ELF-1 (cell line): ENCODE measurements around the gene HPCAL1.
A peak's percentile ranks its signal among the peaks of the same experiment; 100 is the strongest.

ENCODE experiments used
- DNase-seq: peaks from one replicate; pipeline ENCODE4 v3.0.0-alpha.2; 2016; ENCODE audit warnings: low read depth, low spot score

The HPCAL1 gene

DNA sequence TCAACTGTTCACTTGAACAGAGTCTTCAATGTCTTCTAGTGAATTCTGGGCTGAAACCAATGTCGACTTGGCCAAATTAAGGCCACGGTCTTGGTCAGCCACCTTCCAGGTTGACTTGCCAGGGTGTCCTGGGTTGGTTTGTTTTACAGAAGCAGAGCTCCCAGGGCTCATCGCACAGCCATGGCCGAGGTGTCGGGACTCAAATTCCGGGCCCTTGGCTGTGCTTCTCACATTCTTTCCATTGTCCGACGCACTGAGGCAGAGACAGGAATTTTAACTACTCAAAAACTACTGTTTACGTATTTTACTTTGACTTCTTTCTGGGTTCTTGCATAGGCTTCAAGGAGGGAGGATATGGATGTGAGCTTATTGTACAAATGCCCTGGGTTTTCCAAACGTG lies 51.7 kb downstream of the HPCAL1 start:
- DNase-seq: peak; percentile 62

DNA sequence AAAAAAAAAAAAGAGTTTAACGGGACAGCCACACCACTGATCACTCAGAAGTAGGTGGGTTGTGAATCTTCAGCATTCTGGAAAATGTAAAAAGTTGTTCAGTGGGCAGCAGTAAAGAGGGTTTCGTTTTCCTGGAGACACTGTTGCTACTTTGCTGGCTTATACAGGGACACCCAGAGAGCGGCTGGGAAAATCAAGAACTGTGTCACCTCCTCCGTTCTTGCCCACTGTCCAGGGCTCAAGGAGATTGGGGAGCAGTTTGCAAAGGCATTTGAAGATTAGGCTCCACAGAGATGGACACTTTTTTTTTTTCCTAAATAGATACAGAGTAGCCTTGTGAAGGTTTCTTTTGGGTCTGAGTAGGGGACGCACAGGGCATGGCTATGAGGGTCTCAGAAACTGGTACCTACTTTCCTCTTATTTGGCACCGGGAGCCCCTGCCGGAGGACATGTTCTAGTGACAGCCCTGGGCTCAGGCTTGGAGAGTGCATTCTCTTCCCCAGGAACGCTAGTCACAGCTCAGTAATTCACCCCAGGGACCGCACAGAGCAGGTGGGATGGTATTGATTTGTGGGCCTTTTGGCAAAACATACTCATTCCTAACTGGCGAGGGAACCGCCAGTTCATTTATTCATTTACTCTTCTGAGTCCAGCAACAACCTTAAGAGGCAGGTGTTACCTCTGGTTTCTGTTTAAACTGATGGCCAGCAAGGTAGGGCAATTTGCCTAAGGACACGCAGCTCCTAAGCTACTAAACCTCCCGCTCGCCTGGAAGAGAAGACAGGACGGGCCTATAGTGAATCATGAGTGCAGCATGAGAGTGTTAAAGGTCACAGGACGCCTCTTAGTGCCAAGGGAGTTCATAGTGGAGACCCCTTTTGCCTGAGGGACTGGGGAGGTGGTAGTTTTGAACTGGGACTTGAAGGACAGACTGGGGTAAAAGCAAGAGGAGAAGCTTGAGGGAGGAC lies 53.1 kb downstream of the HPCAL1 start:
- no peak for DNase-seq

DNA sequence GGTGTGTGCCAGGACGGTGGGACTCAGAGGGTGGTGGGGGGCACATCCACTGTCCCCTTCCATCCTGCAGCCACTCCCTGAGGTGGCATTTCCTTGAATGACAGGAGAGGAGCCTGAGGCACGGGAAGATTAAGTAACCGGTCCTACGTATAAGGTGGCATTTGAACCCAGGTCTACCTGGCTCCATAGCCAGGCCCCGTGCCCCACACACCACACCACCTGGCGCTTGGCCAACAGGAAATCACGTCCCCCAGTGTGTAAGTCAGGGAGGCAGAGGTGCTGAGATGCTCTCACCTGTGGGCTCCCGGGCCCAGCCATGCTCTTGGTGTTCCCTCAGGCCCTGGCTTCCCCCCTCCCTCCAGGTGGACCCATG lies 53.7 kb downstream of the HPCAL1 start:
- DNase-seq: no peak

DNA sequence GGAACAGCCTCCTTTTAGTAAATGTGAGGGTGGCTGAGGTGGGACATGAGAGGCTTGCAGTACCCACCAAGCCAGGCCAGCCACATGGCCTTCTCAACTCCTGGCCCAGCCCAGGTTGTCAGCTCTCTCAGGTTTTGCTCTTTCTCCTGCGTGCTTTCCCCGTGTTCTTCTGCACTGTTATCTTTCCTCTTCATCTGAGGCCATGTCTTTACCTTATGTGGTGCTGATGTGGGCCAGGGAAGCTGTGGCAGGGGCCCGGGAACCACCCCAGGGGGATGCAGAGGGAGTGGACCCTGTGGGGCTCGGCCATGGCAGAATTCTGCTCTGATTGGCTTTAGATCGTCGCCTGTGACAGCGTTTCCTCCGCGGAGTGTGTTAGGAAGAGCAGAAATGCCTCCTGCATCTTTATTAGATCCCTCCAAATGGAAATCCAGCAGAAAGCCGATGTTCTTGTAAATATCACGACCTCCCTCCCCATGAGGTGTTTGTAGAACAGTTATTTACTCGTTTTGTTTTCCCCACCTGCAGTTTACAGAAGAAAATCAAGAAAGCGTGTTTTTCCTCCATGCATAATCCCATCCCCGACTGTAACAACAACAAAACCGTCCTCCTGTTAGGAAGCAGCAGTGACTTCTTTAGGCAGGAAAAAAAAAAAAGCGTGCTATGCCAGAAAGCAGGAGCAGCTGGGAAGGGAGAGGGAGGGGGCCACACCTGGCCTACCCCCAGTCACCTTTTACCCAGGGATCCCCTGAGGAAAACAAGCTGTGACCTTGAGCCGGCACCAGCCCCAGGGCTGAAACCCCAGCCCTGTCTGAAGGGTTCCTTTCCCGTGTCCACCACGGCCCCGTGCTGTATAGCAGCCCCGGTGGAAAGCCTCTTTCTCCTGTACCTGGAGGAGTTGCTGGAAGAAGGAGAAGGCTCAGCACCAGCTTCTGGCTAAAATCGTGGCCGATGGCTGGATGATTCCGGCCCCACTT lies 54.8 kb downstream of the HPCAL1 start:
- no peak for DNase-seq

DNA sequence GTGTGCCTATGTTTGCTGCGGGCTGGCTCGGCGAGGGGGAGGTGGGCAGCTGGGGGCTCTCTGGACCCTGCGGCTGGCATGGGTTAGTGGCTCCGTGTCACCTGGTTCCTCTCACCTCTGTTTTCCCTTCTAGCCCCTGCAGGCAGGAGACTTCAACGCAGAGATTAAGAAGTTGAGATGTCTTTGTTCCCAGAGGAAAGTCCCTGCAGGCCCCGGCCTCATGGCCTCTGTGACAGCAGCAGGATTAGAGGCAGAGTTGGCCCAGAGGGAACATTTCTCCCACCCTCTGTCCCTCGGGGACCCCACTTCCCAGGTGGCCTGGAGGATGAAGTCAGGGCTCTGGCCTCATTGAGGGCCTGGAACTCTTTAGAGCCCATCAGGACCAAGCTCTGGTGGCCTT lies 56.5 kb downstream of the HPCAL1 start:
- DNase-seq: peak; percentile 25

DNA sequence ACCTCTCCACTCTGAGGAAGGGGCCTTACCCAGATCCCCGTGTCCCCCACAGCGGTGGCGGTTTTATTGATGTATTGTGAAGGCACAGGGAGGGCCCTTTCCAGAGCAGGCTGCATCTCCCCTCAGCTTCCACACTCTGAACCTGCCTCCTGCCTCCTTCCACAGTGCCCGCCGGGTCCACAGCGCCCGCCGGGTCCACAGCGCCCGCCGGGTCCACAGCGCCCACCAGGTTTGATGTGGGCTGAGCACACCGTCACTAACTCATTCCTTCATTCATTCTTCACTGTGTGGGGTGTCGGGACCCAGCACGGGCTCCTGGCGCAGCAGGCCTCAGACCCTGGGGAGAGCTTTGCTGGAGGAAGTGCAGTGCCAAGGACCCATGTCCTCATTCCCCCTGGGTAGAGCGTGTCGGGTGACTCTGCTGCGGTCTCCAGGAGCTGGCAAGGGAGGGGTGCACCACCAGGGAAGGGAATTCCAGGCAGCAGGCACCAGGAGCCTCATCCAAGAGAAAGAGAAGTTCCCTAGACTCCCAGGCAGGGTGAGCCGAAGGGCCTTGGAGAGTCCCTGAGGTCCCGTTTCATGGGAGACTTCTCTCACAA lies 57.1 kb downstream of the HPCAL1 start:
- no peak for DNase-seq

DNA sequence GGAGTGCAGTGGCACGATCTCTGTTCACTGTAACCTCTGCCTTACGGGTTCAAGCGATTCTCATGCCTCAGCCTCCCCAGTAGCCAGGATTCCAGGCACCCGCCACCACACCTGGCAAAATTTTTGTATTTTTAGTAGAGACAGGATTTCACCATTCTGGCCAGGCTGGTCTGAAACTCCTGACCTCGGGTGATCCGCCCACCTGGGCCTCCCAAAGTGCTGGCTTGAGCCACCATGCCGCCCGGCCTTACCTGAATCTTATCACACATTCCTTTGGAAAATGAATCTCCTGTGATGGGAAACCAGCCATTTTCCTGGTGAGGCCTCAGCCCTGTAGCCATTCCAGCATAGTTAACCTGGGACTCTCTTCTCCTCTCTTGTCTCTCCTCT lies 57.8 kb downstream of the HPCAL1 start:
- DNase-seq: no peak

DNA sequence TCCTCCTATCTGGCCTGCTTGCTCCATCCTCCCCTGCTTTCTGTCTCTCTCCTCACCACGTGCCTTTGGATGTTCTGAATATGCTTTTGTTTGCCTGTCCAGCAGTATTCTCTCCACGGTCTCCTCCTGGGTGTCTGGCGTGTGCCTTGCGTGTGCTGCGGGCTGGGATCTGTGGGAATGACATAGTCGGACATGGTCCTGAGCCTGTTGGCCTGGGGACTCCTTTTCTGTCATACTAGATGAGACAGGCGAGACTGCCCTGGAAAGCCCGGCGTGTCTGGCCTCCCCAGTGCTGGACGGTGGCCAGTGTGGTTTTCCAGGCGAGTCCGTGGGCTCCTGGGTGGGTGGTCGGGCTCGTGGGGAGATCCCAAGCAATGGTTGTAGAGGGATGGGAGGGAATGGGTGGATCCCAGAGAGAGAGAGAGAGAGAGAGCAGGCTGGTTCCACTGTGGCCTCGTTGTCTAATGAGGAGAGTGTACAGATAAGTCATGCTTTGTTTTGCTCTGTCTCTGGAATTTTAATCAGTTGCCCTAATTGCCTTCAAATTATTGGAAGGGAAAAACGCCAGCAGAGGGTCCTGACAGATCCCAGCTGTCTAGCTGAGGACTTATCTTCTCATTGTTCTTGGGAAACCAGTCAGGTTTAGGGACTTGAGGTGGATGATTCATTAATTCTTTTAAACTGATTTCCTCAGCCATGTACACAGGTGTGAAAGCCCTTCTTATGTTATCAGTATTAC lies 58.3 kb downstream of the HPCAL1 start:
- no peak for DNase-seq

DNA sequence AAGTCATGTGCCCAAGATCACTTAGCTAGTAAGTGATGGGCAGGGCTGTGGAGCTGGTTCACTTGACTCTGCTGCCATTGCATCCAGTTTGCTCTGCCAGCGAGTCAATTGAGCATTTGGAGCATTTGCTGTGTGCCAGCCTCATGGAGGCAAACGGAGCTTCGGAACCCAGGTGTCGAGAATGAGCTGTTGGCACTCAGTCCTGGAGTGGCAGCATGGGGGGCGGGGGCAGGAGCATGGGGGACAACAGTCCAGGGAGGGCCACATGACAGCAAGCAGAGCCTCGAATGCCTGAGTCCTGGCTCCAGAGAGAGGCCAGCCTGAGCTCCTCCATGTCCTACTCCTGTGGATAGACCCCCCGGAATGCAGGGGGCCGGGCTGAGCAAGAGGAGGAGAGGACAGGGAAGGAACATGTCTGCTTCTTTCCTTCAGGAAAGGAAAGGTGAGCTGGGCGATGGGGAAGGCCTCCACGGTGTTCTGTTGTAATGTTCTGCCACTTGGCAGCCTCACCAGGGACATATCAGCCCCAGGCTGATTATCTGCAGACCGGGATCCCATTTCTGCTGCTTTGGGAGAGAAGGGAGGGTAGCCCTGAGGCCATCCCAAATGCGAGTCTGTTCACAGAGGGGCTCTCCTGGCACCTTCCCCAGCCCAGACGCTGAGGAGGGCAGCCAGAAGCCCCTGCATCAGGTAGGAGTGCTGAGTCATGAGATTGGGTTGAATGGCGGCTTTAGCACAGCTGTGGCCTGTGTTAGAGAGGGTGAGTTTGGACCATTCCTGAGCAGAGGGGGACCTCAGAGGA lies 59.6 kb downstream of the HPCAL1 start:
- peak; percentile 63 for DNase-seq

DNA sequence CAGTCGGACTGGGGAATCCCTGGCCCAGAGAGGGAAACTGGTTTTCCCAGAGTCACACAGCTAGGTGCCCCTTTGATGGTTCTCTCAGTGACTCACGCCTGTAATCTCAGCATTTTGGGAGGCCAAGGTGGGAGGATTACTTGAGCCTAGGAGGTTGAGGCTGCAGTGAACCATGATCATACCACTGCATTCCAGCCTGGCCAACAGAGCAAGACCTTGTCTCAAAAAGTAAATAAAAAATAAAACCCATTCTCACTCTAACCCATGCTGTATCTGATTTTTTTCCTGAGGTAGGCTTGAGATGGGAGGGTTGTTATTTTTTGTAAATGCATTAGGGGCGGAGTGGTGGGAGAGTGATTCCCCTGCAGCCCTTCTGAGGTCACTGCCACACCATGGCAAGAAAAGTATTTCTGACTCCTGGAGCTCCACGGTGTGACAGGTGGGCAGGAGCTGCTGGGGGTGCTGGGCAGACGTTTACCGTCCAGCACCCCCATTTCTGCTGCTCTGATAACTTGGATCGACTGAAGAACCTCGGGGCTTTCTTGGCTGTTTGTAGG lies 60.3 kb downstream of the HPCAL1 start:
- no peak for DNase-seq

DNA sequence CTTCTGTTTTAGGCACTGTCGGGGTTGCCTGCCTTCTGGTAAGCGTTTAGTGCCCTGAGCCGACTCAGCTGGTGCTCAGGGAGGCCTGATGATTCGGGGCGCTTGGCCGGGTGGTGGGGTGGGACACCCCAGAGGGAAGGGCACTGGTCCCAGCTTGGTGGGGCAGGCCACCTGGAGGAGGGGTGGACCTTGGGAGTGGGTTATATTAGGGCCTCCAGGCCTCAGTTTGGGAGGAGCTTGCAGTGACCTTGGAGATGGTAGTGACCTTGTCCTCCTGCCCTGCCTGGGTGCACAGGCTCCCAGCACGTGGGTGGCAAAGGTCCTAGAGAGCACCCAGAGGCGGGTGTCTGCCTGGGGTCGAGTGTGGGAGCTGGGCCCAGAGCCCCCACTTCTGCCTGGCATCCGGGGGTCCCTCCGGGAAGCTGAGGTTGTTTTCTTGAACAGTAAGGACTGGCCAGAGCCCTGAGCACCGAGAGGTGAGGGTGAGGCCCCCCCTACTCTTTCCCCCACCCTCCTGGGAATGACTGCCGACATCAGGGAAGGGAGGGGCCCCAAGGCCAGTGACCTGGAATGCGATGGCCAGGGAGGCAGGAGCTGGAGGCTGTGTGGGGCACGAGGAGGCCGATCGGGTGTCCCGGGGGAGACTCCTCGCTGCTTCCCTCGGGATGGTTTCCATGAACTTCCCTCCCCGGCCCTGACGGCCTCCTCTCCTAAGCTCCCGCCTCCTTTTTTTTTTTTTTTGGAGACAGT lies 61.3 kb downstream of the HPCAL1 start:
- DNase-seq: no peak

DNA sequence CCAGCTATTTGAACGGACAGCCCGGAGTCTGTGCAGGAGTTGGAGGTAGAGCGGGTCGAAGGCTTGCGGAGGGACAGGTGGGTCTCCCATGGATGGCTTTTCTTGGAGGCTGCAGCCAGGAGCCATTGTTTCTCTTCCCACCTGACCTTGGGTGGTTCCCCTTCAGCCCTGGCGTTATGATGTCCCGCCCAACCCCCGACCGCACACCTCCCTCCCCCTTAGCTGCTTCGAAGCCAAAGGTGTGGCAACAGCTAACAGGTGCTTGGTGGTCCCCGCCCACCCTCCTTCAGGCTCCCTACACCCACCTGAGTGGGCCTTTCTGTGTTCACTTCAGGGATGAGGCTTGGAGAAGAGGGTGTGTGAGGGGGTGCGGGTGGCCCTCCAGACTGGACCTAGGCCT lies 62.7 kb downstream of the HPCAL1 start:
- DNase-seq: no peak

DNA sequence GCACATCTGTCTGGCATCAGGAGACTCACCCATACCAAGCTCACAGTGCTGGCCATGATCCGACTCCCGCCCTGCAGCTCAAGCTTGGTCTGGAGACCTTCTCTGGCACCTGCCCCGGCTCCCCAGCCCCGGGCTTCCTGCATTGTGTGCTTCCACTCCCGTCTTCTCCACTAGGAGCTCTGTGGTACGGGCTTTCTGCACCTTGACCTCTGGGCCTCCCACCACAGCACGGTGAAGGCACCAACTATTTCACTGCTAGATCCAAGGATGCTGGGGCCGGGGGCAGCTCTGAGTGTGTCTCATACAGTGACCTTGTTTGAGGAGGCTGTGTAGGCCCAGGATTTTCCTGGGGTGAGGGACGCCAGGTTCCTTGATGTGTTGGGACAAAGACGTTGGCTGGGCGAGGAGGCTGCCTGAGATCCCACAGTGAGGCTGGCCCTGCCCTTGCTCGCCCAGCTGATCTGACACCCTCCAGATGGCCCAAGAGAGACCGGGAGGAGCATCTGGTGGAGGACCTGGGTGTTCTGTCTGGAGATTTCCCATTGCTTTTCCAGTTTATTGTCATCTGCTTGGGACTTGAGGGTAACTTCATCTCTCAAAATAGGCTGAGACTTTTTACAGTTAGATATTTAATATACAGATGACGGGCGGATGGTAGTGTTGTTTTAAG lies 64.0 kb downstream of the HPCAL1 start:
- DNase-seq: no peak

DNA sequence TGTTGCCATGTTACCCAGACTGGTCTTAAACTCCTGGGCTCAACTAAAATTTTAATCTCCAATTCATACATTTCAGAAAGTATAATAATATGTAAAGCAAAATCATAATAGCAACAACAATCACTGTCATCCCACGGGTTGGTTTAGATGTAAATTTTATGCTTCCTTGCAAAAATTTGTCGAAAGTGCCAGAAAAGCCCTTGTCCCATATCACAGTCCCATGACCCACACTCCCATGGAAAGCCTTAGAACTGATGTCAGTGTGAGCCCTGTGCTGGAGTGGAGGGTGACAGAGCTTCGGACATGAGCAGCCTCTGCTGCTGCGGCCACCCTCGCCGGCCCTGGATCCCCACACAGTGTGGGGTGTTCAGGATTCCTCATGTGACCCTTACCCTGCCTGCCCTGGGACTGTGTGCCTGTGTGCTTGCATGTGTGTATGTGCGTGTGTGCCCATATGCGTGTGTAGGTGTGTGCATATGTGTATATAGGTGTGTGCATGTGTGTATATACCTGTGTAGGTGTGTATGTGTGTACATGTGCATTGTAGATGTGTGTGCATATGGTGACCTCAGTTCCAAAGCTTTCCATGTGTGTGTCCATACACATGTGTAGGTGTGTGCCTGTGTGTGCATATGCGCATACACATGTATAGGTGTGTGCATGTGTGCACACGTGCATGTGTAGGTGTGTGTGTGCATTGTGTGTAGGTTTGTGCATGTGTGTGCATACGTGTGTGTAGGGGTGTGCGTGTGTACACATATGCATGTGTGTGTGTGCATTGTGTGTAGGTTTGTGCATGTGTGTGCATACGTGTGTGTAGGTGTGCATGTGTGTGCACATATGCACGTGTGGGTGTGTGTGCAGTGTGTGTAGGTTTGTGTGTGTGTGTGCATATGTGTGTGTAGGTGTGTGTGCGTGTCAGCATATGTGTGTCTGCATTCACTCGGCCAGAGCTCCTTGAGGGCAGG lies 65.1 kb downstream of the HPCAL1 start:
- DNase-seq: no peak

DNA sequence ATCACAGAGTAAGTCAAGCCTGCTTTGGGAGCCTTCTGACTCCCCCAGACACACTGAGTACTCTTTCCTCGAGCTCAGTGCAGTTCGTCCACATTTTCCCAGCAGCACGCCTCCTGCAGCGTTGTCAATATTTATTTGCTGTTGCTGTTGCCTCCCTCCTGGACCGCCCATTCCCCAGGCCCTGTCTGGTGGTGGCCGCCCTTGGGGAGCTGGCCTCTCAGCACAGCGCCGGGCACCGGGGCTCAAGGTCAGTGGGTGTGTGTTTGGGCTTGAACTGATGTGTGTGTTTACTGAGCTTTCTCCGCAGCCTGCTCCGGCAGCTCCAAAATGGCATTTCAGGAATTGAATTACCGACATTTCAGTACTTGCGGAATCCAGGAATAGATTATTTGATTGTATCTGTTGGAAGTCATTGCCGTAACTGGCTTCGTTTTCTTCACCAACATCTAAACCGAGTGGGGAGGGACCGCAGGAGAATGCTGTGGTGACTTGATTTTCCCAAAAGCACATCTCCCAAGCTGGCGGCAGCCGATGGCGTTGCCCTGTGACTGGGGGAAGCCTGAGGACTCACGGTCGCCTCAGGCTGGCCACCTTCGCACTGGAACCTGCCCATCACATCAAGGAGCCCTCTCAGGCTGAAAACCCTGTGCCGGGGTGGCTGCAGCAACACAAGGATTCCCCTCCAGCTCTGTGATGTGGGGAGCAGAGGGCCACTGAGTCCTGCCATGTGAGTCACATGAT lies 66.0 kb downstream of the HPCAL1 start:
- no peak for DNase-seq

DNA sequence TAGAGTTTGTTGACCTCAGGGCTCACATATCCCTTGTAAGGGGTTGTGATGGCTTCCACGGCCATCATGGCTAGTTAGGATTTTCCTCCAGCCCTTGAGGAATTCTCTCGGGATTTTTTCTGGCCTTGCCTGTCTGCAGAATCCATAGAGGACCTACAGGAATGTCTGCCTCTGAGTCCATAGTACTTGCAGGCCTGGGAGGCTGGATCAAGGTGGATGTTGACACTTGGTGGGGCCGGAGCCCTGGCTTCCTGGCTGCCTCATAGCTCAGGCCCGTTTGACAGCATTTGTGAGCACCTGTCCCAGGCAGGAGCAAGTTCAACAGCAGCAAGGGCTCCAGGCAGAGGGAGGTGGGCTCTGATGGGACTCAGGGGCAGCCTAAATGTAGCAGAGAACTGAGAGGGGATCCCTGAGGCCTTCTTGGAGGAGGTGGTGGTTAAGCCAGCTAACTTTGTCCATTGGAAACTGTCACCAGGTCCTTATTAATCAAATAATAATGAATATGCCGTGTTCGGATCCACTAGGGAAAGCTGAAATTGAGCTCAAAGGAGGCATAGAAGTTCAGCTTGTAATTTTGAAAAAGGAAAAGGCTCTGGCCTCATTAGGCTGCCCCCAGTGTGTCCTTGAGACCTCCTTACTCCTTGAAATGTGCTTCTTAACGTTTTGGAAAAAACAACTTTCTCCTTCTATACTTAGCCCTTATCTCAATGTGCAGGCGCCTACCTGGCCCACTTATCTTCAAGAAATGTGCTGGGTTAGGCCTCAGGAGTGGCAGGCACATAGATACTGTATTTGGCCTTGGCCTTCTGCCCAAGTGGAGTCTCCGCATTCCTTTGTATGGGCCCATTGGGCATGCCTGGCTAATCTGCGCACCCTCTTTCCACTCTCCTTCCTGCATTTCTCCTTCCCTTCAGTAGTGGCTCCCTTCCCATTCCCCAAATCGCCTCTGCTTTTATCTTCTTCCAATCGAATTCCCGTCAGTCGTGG lies 66.9 kb downstream of the HPCAL1 start:
- DNase-seq: no peak
